Thyroid gland (tissue), 4 donors: ENCODE measurements around the gene ACTG2.

ENCODE experiments used
- CTCF ChIP-seq, 6 experiments: fragments of 200-600 bp in 3 of 6; fragments of 450-650 bp in 3 of 6; sonication (generic) in 3 of 6; IDR thresholded peaks; one replicate each; pipeline ENCODE4 v1.5.1; 2016 to 2019; ENCODE audit warnings: antibody characterized with exemption in 6 of 6, mild to moderate bottlenecking in 2 of 6, inconsistent platforms in 1 of 6, moderate library complexity in 1 of 6
- POLR2A ChIP-seq, 2 donors: fragments of 450-650 bp; IDR thresholded peaks; one replicate each; pipeline ENCODE4 v1.6.1; 2017; ENCODE audit warnings: antibody characterized with exemption in 2 of 2, mild to moderate bottlenecking in 2 of 2, moderate library complexity in 1 of 2

GRCh38 chr2:73969356-73969755 is 76.5 kb downstream of the ACTG2 start:
- TF ChIP-seq CTCF (IDR thresholded peaks at IDR 0.05) (no peak), POLR2A (IDR thresholded peaks at IDR 0.05) (no peak)
